ENCODE measurements around the gene PPM1D.

DNA sequence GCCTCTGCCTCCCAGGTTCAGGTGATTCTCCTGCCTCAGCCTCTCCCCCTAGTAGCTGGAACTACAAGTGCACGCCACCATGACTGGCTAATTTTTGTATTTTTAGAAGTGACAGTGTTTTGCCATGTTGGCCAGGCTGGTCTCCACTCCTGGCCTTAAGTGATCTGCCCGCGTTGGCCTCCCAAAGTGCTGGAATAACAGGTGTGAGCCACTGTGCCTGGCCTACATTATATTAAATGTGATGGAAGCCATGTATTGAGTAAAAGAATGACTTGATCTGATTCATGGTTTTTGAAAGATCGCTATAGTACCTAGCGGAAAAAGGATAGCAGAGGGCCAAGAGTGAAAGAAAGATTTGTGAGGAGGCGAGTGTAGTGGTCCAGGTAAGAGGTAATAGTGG, 2.7 kb upstream of the PPM1D start:
- TF ChIP-seq, protein P1, sequence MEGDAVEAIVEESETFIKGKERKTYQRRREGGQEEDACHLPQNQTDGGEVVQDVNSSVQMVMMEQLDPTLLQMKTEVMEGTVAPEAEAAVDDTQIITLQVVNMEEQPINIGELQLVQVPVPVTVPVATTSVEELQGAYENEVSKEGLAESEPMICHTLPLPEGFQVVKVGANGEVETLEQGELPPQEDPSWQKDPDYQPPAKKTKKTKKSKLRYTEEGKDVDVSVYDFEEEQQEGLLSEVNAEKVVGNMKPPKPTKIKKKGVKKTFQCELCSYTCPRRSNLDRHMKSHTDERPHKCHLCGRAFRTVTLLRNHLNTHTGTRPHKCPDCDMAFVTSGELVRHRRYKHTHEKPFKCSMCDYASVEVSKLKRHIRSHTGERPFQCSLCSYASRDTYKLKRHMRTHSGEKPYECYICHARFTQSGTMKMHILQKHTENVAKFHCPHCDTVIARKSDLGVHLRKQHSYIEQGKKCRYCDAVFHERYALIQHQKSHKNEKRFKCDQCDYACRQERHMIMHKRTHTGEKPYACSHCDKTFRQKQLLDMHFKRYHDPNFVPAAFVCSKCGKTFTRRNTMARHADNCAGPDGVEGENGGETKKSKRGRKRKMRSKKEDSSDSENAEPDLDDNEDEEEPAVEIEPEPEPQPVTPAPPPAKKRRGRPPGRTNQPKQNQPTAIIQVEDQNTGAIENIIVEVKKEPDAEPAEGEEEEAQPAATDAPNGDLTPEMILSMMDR (IDR thresholded peaks at IDR 0.05) = no peak
- no peak for TF ChIP-seq POLR2A (IDR thresholded peaks at IDR 0.05)

Data from body of pancreas (tissue), 4 donors.